ENCODE data around the gene GJA9.

DNA sequence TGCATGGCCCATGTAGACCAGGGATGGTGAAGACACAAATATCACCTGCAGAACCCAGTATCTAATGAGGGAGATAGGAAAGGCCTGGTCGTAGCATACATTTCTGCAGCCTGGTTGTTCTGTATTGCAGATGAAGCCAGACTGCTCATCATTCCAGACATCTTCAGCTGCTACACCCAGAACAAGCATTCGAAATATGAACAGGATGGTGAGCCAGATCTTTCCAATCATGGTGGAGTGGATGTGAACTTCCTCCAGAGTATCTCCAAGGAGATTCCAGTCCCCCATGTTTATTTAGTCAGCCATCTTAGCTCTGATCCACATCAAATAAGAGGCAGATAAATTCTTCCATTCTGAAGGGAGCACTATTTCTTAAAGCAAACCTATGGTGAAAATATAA is 5.6 kb downstream of the GJA9 start:
- TF ChIP-seq CTCF (IDR thresholded peaks at IDR 0.05) (no peak), POLR2A (IDR thresholded peaks at IDR 0.05; ENCODE audit: low read depth) (no peak), EP300 (IDR thresholded peaks at IDR 0.05) (no peak)

Data from esophagus muscularis mucosa (tissue), 4 donors.